ENCODE measurements around the gene AMBP. TPM values are rescaled to one million over a fixed set of nuclear protein-coding genes. Genes with fewer than 3 reads are reported as not detected.

AMBP gene
- total and polyA plus RNA-seq, 2 of the 13 experiments (the other 11 are each of a cell fraction or from before 2014, with no cell fraction given): 1,510 to 2,580 TPM

DNA sequence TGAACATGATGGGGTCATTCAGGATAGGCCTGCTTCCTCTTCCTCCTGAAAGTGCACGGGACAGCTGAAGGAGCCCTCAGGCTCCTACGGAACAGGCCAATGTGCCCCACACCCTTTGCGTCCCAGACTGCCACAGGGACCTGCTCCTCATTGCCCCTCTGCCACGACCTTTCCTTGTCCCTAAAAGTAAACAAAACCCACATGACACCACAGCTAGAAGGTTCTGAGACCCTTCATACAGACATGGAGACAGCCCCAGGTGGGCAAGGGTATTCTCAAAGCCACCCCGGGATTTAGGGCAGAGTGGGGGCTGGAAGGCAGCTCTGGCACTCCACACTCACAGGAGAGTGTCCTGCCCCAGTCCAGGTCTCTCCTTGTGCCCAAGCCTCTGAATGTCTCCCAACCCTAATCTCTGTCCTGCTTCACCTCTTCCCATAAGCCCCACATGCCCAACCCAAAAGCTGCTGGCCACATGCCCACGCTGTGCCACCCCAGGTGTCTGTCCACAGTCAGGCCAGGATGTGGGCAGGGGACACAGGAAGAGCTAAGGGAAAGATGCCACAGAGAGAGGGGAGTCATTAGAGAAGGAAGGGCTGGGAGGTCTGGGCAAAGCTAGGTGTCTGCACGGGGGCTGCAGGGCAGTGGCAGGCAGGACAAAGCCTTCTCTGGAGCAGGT is 800 bp downstream of the AMBP start (continued):
- no peak for TF ChIP-seq SMARCE1 (IDR thresholded peaks at IDR 0.05; ENCODE audit: borderline replicate concordance)
- TF ChIP-seq ZNF660 (CRISPR knock-in tag; IDR thresholded peaks at IDR 0.05; ENCODE audit: borderline replicate concordance, low read depth): no peak
- TF ChIP-seq FOXK2 (IDR thresholded peaks at IDR 0.05): no peak
- no peak for TF ChIP-seq RAD21 (CRISPR knock-in tag; IDR thresholded peaks at IDR 0.05)
- no peak for TF ChIP-seq SMAD9 (CRISPR knock-in tag; IDR thresholded peaks at IDR 0.05)
- TF ChIP-seq SMYD3 (CRISPR knock-in tag; IDR thresholded peaks at IDR 0.05): no peak
- TF ChIP-seq, protein P1, sequence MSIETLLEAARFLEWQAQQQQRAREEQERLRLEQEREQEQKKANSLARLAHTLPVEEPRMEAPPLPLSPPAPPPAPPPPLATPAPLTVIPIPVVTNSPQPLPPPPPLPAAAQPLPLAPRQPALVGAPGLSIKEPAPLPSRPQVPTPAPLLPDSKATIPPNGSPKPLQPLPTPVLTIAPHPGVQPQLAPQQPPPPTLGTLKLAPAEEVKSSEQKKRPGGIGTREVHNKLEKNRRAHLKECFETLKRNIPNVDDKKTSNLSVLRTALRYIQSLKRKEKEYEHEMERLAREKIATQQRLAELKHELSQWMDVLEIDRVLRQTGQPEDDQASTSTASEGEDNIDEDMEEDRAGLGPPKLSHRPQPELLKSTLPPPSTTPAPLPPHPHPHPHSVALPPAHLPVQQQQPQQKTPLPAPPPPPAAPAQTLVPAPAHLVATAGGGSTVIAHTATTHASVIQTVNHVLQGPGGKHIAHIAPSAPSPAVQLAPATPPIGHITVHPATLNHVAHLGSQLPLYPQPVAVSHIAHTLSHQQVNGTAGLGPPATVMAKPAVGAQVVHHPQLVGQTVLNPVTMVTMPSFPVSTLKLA (IDR thresholded peaks at IDR 0.05): no peak
- TF ChIP-seq IKZF5 (CRISPR knock-in tag; IDR thresholded peaks at IDR 0.05): no peak
- TF ChIP-seq ZNF761 (CRISPR knock-in tag; conservative IDR thresholded peaks at IDR 0.05): no peak
- TF ChIP-seq, protein P2, sequence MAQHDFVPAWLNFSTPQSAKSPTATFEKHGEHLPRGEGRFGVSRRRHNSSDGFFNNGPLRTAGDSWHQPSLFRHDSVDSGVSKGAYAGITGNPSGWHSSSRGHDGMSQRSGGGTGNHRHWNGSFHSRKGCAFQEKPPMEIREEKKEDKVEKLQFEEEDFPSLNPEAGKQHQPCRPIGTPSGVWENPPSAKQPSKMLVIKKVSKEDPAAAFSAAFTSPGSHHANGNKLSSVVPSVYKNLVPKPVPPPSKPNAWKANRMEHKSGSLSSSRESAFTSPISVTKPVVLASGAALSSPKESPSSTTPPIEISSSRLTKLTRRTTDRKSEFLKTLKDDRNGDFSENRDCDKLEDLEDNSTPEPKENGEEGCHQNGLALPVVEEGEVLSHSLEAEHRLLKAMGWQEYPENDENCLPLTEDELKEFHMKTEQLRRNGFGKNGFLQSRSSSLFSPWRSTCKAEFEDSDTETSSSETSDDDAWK (CRISPR knock-in tag; IDR thresholded peaks at IDR 0.05): no peak
- no peak for TF ChIP-seq RBFOX2 (IDR thresholded peaks at IDR 0.05; ENCODE audit: low read depth, low read length)
- 0 out of 2 replicates have a peak, but pooled peaks have one; percentile 32 for TF ChIP-seq PAWR (CRISPR knock-in tag; IDR thresholded peaks at IDR 0.05; ENCODE audit: borderline replicate concordance)
- 0 out of 2 replicates have a peak, but pooled peaks have one; percentile 7 for TF ChIP-seq JUND (CRISPR knock-in tag; IDR thresholded peaks at IDR 0.05)
- TF ChIP-seq, protein P3, sequence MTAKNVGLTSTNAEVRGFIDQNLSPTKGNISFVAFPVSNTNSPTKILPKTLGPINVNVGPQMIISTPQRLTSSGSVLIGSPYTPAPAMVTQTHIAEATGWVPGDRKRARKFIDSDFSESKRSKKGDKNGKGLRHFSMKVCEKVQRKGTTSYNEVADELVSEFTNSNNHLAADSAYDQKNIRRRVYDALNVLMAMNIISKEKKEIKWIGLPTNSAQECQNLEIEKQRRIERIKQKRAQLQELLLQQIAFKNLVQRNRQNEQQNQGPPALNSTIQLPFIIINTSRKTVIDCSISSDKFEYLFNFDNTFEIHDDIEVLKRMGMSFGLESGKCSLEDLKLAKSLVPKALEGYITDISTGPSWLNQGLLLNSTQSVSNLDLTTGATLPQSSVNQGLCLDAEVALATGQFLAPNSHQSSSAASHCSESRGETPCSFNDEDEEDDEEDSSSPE (CRISPR knock-in tag; IDR thresholded peaks at IDR 0.05): peak; percentile 24; the same call in 1 of the 2 replicates
- TF ChIP-seq, protein P4, sequence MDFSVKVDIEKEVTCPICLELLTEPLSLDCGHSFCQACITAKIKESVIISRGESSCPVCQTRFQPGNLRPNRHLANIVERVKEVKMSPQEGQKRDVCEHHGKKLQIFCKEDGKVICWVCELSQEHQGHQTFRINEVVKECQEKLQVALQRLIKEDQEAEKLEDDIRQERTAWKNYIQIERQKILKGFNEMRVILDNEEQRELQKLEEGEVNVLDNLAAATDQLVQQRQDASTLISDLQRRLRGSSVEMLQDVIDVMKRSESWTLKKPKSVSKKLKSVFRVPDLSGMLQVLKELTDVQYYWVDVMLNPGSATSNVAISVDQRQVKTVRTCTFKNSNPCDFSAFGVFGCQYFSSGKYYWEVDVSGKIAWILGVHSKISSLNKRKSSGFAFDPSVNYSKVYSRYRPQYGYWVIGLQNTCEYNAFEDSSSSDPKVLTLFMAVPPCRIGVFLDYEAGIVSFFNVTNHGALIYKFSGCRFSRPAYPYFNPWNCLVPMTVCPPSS (IDR thresholded peaks at IDR 0.05): no peak
- TF ChIP-seq KLF6 (CRISPR knock-in tag; IDR thresholded peaks at IDR 0.05): no peak
- no peak for TF ChIP-seq CTCF (CRISPR knock-in tag; IDR thresholded peaks at IDR 0.05)
- TF ChIP-seq ZNF414 (CRISPR knock-in tag; IDR thresholded peaks at IDR 0.05): 0 out of 2 replicates have a peak, but pooled peaks have one; percentile 39
- 0 out of 2 replicates have a peak, but pooled peaks have one; percentile 6 for TF ChIP-seq ZNF572 (CRISPR knock-in tag; IDR thresholded peaks at IDR 0.05)
